ENCODE data around the gene RUFY3.

RUFY3 gene

GRCh38 chr4:70704215-70704930, 17.4 kb upstream of the RUFY3 start:
- TF ChIP-seq, protein P1, sequence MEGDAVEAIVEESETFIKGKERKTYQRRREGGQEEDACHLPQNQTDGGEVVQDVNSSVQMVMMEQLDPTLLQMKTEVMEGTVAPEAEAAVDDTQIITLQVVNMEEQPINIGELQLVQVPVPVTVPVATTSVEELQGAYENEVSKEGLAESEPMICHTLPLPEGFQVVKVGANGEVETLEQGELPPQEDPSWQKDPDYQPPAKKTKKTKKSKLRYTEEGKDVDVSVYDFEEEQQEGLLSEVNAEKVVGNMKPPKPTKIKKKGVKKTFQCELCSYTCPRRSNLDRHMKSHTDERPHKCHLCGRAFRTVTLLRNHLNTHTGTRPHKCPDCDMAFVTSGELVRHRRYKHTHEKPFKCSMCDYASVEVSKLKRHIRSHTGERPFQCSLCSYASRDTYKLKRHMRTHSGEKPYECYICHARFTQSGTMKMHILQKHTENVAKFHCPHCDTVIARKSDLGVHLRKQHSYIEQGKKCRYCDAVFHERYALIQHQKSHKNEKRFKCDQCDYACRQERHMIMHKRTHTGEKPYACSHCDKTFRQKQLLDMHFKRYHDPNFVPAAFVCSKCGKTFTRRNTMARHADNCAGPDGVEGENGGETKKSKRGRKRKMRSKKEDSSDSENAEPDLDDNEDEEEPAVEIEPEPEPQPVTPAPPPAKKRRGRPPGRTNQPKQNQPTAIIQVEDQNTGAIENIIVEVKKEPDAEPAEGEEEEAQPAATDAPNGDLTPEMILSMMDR (IDR thresholded peaks at IDR 0.05): no peak

GRCh38 chr4:70704931-70705182, 16.9 kb upstream of the RUFY3 start:
- peak overlapping the region; percentile 58 to 76 for H3K4me3 ChIP-seq (ENCODE audit: low read depth in 1 of 2, low read length in 1 of 2)
- H3K27me3 ChIP-seq: peaks cover 55% of the 10 kb centered on the region
- H3K36me3 ChIP-seq: no peaks in the 10 kb centered on the region
- no peak overlapping the region for H3K27ac ChIP-seq
- TF ChIP-seq, protein P1 (IDR thresholded peaks at IDR 0.05): no peak
- no peaks in the 10 kb centered on the region for H3K9me3 ChIP-seq
- peaks cover 6 to 22% of the 10 kb centered on the region in 2 experiments for H3K4me1 ChIP-seq (ENCODE audit: control insufficient read depth in 1 of 2, insufficient read depth in 1 of 2, low read depth in 1 of 2, low read length in 1 of 2)

More at GRCh38 chr4:70704215-70704930, 17.4 kb upstream of the RUFY3 start:
- Histone ChIP-seq H3K27me3 (peaks cover 55% of the 10 kb centered on the region), H3K4me1 (ENCODE audit: control insufficient read depth in 1 of 2, insufficient read depth in 1 of 2, low read depth in 1 of 2, low read length in 1 of 2) (peaks cover 6 to 22% of the 10 kb centered on the region in 2 experiments), H3K27ac (peak overlapping the region; percentile 18), H3K9me3 (no peaks in the 10 kb centered on the region), H3K4me3 (ENCODE audit: low read depth in 1 of 2, low read length in 1 of 2) (peak overlapping the region; percentile 58 to 76), H3K36me3 (no peaks in the 10 kb centered on the region)

DNA sequence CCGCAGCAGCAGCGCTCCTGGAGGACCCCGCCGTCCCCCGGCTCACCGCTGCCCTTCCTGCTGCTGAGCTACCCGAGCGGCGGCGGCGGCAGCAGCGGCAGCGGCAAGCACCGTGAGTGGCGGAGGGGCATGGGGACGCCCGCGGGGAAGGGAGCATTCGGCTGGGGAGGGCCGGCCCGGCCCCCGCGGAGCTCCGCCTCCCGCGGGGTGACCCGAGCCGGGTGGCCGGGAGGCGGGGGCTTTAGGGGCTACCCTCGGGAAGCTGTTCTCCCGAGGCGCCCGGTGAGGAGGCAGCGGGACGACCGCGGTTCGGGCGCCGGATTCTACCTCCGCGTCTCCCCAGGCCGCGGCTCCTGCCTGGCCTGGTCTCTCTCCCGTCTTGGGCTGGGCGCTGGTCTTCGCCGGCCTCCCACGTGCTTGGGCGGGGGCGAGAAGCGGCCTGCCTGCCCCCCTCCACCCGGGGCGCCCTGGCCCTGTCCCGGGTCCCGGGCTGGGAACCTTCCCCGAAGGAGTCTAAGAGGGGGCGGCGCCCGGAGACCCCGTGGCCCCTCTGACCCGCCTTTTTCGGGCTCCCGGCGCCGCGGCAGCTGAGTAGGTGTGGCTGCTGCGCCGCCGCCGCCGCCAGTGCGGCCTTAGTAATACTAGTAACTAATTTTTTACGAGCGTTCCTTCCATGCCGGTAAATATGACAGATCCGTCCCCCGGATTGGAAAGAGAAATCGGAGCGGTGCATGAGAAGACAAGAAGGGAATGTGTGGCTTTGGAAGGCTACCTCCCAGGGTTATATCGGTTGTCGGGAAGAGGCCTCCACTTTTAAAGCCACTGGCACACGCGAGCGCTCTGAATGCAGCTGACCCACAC, 16.4 kb upstream of the RUFY3 start:
- Histone ChIP-seq H3K4me1 (ENCODE audit: control insufficient read depth in 1 of 2, insufficient read depth in 1 of 2, low read depth in 1 of 2, low read length in 1 of 2) (peaks cover 6 to 22% of the 10 kb centered on the region in 2 experiments), H3K27me3 (peaks cover 55% of the 10 kb centered on the region), H3K4me3 (ENCODE audit: low read depth in 1 of 2, low read length in 1 of 2) (peak overlapping the region; percentile 58 to 76), H3K9me3 (no peaks in the 10 kb centered on the region), H3K36me3 (no peaks in the 10 kb centered on the region), H3K27ac (no peak overlapping the region)
- TF ChIP-seq, protein P1 (IDR thresholded peaks at IDR 0.05): no peak

- Histone ChIP-seq H3K27ac (no peak overlapping the region), H3K9me3 (no peaks in the 10 kb centered on the region), H3K27me3 (peaks cover 55% of the 10 kb centered on the region), H3K4me1 (ENCODE audit: control insufficient read depth in 1 of 2, insufficient read depth in 1 of 2, low read depth in 1 of 2, low read length in 1 of 2) (peaks cover 6 to 22% of the 10 kb centered on the region in 2 experiments), H3K36me3 (no peaks in the 10 kb centered on the region), H3K4me3 (ENCODE audit: low read depth in 1 of 2, low read length in 1 of 2) (peak overlapping the region; percentile 58 to 76)
- TF ChIP-seq, protein P1 (IDR thresholded peaks at IDR 0.05): no peak
These were observed 15.7 kb upstream of the RUFY3 start for GRCh38 chr4:70706044-70706461.

GRCh38 chr4:70706516-70706915, 15.2 kb upstream of the RUFY3 start:
- peaks cover 55% of the 10 kb centered on the region for H3K27me3 ChIP-seq
- TF ChIP-seq, protein P1 (IDR thresholded peaks at IDR 0.05): no peak
- no peak overlapping the region for H3K27ac ChIP-seq
- H3K4me1 ChIP-seq (ENCODE audit: control insufficient read depth in 1 of 2, insufficient read depth in 1 of 2, low read depth in 1 of 2, low read length in 1 of 2): peaks cover 6 to 22% of the 10 kb centered on the region in 2 experiments
- H3K9me3 ChIP-seq: no peaks in the 10 kb centered on the region
- no peaks in the 10 kb centered on the region for H3K36me3 ChIP-seq
- no peak overlapping the region for H3K4me3 ChIP-seq (ENCODE audit: low read depth in 1 of 2, low read length in 1 of 2)
